ENCODE data around the gene ENC1.

GRCh38 chr5:74669821-74670220 lies 29.3 kb upstream of the ENC1 start:
- TF ChIP-seq, protein P1, sequence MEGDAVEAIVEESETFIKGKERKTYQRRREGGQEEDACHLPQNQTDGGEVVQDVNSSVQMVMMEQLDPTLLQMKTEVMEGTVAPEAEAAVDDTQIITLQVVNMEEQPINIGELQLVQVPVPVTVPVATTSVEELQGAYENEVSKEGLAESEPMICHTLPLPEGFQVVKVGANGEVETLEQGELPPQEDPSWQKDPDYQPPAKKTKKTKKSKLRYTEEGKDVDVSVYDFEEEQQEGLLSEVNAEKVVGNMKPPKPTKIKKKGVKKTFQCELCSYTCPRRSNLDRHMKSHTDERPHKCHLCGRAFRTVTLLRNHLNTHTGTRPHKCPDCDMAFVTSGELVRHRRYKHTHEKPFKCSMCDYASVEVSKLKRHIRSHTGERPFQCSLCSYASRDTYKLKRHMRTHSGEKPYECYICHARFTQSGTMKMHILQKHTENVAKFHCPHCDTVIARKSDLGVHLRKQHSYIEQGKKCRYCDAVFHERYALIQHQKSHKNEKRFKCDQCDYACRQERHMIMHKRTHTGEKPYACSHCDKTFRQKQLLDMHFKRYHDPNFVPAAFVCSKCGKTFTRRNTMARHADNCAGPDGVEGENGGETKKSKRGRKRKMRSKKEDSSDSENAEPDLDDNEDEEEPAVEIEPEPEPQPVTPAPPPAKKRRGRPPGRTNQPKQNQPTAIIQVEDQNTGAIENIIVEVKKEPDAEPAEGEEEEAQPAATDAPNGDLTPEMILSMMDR (IDR thresholded peaks at IDR 0.05), result no peak
- TF ChIP-seq POLR2A (IDR thresholded peaks at IDR 0.05), result no peak

Data from ovary (tissue), 3 donors.